GM13977 (cell line): Measurements from ENCODE around the gene PSRC1.

Source experiments
- DNase-seq: peaks from one replicate; pipeline ENCODE4 v3.0.0; 2012; ENCODE audit warnings: low spot score
- in situ Hi-C: fragments of 300-500 bp; cut with MboI; formaldehyde crosslinking; loops from one replicate; pipeline ENCODE4 v1.12.0; 2022; ENCODE audit warnings: low sequenced_read_pairs, low pct_unique_long_range_greater_than_20kb, mixed read lengths, inconsistent platforms; ENCODE audit not compliant: unreplicated experiment
- TF ChIP-seq, protein P1 (sequence below): IDR thresholded peaks from 2 replicates; pipeline ENCODE4 v1.5.1; 2012; ENCODE audit warnings: mild to moderate bottlenecking, control low read depth; ENCODE audit not compliant: insufficient read depth; ENCODE audit errors: extremely low read depth, missing control alignments

The PSRC1 gene

DNA sequence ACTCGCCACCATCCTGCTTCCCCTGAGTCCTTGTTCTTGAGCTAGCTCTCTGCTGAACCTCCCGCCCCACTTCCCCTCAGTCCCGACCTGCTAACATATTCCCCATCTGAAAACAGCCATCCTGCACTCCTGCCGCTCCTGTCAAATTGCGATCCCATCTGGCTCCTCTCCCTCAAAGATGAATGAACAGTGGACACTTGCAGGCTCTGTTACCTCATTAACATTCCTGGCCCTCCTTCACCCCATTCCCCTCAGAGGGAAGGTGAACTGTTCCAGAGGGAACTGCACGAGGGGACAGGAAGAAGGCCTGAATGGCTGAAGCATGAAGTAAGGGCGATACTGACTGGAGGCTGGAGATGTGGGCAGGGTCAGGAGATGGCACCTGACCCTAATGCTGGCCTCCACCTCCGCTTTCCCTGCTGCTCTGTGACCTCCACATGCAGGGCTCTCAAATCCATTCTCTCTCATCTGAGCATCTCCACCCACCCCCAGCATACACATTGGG is 41.1 kb downstream of the PSRC1 start:
- DNase-seq = no peak
- in situ Hi-C loops = no loop called here
- TF ChIP-seq, protein P1, sequence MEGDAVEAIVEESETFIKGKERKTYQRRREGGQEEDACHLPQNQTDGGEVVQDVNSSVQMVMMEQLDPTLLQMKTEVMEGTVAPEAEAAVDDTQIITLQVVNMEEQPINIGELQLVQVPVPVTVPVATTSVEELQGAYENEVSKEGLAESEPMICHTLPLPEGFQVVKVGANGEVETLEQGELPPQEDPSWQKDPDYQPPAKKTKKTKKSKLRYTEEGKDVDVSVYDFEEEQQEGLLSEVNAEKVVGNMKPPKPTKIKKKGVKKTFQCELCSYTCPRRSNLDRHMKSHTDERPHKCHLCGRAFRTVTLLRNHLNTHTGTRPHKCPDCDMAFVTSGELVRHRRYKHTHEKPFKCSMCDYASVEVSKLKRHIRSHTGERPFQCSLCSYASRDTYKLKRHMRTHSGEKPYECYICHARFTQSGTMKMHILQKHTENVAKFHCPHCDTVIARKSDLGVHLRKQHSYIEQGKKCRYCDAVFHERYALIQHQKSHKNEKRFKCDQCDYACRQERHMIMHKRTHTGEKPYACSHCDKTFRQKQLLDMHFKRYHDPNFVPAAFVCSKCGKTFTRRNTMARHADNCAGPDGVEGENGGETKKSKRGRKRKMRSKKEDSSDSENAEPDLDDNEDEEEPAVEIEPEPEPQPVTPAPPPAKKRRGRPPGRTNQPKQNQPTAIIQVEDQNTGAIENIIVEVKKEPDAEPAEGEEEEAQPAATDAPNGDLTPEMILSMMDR = no peak

DNA sequence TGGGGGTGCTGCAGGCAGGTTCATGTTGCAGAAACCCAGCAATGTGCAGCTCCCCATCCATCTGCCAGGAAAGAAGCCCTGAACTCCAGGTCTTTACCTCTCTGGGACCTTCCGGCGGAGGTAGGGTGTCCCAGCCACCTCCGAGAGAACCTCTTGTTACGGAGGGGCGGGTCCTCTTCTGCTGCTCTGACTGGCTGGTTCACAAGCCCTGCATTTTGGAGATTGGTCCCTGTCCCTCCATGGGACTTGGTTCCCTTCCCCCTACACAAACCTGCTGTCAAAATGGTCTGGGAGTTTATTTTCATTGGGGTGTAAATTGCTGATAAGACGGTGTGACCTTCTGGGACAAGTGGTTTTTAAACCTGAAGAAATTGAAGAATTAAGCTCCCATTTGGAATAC is 41.6 kb downstream of the PSRC1 start:
- in situ Hi-C loops = no loop called here
- TF ChIP-seq, protein P1 = no peak
- no peak for DNase-seq

DNA sequence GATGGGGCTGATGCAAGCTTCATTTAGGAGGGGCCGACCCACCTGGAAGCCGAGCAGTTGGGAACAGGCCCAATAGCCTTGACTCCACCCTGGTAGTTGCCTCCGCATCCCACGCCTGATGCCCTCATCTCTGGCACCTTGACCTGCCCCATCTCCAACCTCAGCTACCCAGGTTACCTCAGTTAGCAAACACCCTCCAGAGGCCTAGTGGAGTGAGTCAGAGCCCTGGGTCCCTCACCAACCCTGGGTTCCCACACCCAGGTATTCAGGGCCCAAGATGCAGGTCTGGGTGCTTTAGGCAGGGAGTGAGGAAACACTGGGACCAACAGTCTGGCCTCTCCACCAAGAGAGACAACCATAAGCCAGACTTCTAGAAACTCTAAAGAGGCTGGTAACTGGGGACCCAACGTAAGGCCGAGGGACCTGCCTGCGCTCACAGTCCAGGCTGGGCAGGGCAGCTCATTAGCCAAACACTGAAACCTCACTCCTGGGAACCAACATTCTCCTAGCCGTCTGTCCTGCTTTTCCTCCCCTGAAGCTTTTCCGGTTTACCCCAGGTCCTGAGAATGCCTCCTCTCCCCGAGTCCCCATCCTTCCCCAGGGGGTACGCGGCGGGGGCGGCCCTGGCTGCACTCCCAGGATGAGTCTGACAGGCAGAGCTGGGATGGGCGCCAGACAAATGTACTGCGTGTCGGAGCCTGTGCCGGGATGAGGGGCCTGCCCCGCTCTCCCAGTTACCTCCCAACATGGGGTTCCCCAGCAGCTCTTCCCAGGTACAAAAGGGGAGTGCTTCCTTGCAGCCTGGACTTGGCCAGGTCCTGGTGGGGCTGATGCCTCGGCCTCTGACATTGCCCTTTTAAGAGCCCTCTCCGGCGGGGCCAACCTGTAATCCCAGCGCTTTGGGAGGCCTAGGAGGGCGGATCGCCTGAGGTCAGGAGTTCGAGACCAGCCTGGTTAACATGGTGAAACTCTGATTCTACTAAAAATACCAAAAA is 42.5 kb downstream of the PSRC1 start:
- in situ Hi-C loops = no loop called here
- TF ChIP-seq, protein P1 = no peak
- no peak for DNase-seq

DNA sequence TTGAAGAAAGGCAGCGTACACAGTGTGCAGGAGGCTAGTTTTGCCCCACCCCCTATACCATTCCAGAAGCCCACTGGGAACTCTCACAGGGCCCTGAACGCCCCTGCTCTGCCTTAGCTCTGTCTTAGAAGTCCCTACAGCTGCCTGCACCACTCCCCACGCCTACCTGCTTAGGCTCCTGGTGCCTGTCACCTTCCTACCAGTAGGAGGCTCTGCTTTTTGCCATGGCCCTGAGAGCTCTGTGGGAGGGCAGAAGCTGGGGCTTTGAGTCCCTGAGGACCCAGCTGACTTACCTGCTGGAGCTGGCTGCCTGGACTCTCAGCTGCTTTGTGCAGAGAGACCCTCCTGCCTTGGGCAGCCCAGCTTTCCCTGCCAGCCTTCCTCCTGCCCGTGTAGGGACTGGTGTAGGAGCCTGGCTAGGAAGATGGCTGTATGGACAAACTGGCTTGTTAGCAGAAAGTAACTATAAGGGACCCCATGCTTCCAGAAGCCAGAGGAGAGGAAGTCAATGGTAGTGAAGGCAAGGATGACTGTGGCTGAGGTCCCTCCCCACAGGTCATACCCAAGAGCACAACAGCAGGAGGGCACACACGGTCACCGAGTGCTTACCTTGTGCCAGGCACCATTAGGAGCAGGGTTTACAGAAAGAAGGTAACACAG is 43.4 kb downstream of the PSRC1 start:
- DNase-seq = peak; percentile 59
- in situ Hi-C loops = no loop called here

DNA sequence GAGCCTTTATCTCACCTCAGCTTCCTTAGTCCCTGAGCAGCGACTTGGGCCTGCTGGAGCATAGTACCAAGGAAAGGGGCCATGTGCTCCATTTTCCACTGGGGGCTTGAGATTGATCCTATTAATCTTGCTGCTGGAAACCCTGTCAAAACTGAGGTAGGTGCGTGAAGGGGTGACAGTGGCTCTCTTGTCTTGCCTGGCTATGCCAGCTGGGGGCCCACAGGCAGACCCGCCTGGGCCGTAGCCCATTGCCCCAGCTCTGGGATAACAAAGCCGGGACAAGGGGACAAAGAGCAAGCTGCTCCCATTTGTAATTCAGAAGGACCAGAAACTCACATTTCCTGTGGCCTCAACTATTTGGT is 43.9 kb downstream of the PSRC1 start:
- TF ChIP-seq, protein P1 = no peak
- in situ Hi-C loops = no loop called here
- DNase-seq = no peak

More for the DNA sequence above, 43.4 kb downstream of the PSRC1 start:
- TF ChIP-seq, protein P1 = peak; percentile 67

DNA sequence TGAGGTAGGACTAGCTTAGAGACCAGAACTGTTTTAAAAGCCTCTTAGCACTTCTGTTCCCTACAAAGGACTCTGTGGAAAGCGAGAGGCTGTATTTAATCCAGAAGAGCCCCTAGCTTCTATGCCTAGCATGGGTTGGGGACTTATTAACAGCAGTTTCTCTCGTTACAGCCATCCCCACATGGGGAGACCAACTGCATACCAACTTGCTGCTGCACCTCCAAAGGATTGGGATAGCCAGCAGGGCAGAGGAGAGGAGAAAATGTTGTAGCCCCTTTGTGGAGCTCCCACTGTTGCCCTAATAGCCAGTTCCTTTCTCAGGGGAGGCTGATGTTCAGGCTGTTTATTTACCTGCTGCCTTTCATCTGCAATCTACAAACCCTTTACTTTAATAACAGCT is 44.6 kb downstream of the PSRC1 start:
- no peak for DNase-seq
- TF ChIP-seq, protein P1 = no peak
- in situ Hi-C loops = no loop called here
